Measurements from ENCODE around the gene LETM1.

LETM1 gene

DNA sequence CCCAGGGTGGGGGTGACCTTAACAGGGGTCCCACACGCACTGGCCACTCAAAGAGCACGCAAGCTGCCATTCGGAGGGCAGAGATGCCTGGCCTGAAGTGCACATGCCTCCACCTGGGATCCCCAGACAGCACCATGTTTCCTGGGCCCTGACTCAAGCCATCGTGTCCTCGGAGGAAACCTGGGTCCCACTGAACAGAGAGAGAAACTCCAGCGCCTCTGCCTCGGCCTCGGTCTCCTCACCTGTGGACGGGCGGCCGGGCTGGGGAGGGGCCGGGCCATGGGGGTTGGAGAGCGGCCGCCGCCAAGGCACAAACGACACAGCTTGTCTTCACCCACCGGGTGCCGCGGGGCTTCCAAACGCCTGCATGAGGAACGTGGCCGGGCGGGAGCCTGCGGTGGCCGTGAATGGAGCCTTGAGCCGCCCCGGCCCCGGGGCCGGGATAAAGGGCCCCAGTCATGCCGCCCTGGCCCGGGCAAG, 92.8 kb downstream of the LETM1 start:
- DNase-seq (ENCODE audit: low read depth in 2 of 2) = no peak

GRCh38 chr4:1762264-1763010, 93.5 kb downstream of the LETM1 start:
- no peak for DNase-seq (ENCODE audit: low read depth in 2 of 2)
